ENCODE data around the gene ATG101.
"Not testable (repeated sequence)": the region's sequence is repeated elsewhere in the genome, so short reads cannot be mapped to it uniquely, and the experiment has no call there.

The ATG101 gene

DNA sequence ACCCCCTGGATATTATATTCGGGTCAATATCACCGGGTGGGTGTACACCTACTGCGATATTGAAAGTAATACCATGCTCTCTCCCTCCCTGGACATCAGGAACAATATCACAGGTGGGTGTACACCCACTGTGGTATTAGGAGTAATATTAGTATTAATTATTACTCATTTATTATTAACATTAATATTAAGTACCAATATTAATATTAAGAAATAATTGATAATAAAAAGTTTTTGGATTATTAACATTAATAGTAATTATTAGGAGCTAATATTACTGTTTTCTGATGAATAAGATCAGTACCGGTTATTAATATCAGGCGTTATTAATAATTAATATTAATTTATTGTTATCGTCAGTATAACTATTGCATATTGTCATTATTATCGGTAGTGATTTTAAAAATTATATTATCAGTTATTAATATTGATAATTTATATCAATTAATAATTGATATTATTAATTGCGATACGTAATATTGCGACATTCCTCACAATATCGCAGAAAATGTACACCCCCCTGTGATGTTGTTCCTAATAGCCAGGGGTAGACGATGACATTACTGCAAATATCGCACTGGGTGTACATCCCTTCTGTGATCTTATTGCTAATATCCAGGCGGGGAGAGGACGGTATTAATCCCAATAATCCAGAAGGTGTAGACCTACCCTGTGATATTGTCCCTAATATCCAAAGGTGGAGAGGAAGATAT is 26.7 kb downstream of the ATG101 start:
- H3K9ac ChIP-seq (ENCODE audit: low read length), result no peak overlapping the region
- no peak overlapping the region for H3K4me3 ChIP-seq (ENCODE audit: low read depth, low read length)
- H3K27me3 ChIP-seq (ENCODE audit: control insufficient read depth, insufficient read depth, low read length), result peaks cover 26% of the 10 kb centered on the region
- H3K27ac ChIP-seq (ENCODE audit: low read depth, low read length), result no peak overlapping the region
- H3K9me3 ChIP-seq (ENCODE audit: control insufficient read depth, insufficient read depth, low read depth, low read length), result peaks cover 2% of the 10 kb centered on the region; the same call in 1 of the 2 replicates
- H3K4me1 ChIP-seq (ENCODE audit: control insufficient read depth, insufficient read depth, low read length), result no peaks in the 10 kb centered on the region
- no peaks in the 10 kb centered on the region for H3K36me3 ChIP-seq (ENCODE audit: control insufficient read depth, insufficient read depth, low read length)

- Histone ChIP-seq H3K4me1 (ENCODE audit: control insufficient read depth, insufficient read depth, low read length) (no peaks in the 10 kb centered on the region), H3K9ac (ENCODE audit: low read length) (no peak overlapping the region), H3K4me3 (ENCODE audit: low read depth, low read length) (no peak overlapping the region), H3K36me3 (ENCODE audit: control insufficient read depth, insufficient read depth, low read length) (no peaks in the 10 kb centered on the region), H3K27ac (ENCODE audit: low read depth, low read length) (no peak overlapping the region), H3K9me3 (ENCODE audit: control insufficient read depth, insufficient read depth, low read depth, low read length) (peaks cover 2% of the 10 kb centered on the region; the same call in 1 of the 2 replicates), H3K27me3 (ENCODE audit: control insufficient read depth, insufficient read depth, low read length) (peaks cover 21% of the 10 kb centered on the region)
These were observed 27.4 kb downstream of the ATG101 start for GRCh38 chr12:52097045-52097666.

- H3K4me3 ChIP-seq (ENCODE audit: low read depth, low read length), result not testable (repeated sequence)
These were observed 34.8 kb downstream of the ATG101 start for GRCh38 chr12:52104431-52105089.

DNA sequence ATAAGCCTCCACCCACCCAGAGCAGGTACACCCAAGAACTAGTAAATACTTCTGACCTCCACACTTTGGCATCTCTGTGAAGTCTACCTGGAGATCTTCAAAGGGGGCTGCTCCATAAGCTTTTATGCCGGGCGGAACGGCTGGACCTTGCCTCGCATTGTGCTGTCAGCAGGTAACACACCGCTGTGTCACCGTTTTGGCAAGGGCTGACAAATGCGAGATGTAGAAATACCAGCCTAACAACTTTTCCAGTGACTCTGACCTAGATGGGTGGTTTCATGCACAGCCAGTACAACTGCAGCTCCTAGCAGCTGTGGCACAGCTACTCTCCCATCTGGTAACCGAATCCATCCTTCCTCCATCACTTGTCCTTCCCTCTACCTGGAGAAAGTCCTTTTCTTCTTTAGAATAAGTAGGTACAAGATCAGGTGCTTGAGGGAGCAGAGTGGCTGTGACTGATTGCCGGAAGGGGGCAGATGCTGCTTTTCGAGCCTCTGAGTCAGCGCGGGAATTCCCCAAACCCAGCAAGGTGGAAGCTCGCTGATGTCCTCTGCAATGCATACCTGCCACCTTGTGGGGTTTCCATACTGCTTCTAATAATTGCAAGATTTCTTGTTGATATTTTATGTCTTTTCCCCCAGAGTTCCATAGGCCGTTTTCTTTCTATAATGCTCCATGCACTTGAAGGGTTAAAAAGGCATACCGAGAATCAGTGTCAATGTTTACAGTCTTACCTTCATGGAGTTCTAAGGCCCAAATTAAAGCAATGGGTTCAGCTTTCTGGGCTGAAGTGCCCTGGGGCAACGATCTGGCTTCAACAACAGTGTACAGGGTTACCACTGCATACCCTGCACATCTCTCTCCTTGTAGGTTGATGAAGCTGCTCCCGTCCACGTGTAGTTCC is 46.7 kb downstream of the ATG101 start:
- H3K27ac ChIP-seq (ENCODE audit: low read depth, low read length); H3K9ac ChIP-seq (ENCODE audit: low read length): not testable (repeated sequence)

More at GRCh38 chr12:52104431-52105089, 34.8 kb downstream of the ATG101 start:
- H3K9me3 ChIP-seq (ENCODE audit: control insufficient read depth, insufficient read depth, low read depth, low read length); H3K4me1 ChIP-seq (ENCODE audit: control insufficient read depth, insufficient read depth, low read length); H3K36me3 ChIP-seq (ENCODE audit: control insufficient read depth, insufficient read depth, low read length); H3K9ac ChIP-seq (ENCODE audit: low read length); H3K27ac ChIP-seq (ENCODE audit: low read depth, low read length): not testable (repeated sequence)
- H3K27me3 ChIP-seq (ENCODE audit: control insufficient read depth, insufficient read depth, low read length), result peaks cover 10% of the 10 kb centered on the region

DNA sequence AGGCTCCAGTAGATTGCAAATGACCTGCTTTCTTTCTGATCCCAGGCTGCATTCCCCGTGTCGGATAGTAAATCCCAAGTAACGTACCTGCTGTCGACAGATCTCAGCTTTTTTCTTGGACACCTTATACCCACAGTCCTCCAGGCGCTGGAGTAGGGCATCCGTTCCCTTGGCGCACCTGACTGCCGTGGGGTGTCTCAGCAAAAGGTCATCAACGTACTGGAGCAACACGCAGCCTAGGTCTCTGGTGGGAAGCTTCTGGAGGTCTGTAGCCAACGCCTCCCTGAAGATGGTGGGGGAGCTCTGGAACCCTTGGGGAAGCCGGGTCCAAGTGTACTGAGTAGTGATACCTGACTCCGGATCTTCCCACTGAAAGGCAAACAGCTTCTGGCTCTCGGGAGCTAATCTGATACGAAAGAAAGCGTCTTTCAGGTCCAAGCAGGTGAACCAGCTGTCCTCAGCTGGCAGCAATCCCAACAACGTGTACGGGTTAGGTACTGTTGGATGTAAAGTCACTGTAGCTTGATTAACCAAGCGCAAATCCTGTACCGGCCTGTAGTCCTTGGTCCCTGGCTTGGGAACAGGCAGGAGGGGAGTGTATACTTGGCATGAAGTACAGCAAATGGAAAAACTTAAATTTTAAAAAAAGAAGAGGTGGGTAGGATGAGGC is 48.2 kb downstream of the ATG101 start:
- peaks cover 27% of the 10 kb centered on the region for H3K4me1 ChIP-seq (ENCODE audit: control insufficient read depth, insufficient read depth, low read length)
- H3K36me3 ChIP-seq (ENCODE audit: control insufficient read depth, insufficient read depth, low read length); H3K27me3 ChIP-seq (ENCODE audit: control insufficient read depth, insufficient read depth, low read length); H3K27ac ChIP-seq (ENCODE audit: low read depth, low read length); H3K9ac ChIP-seq (ENCODE audit: low read length); H3K9me3 ChIP-seq (ENCODE audit: control insufficient read depth, insufficient read depth, low read depth, low read length); H3K4me3 ChIP-seq (ENCODE audit: low read depth, low read length): not testable (repeated sequence)

More for the DNA sequence above, 46.7 kb downstream of the ATG101 start:
- H3K27me3 ChIP-seq (ENCODE audit: control insufficient read depth, insufficient read depth, low read length); H3K4me3 ChIP-seq (ENCODE audit: low read depth, low read length); H3K9me3 ChIP-seq (ENCODE audit: control insufficient read depth, insufficient read depth, low read depth, low read length); H3K36me3 ChIP-seq (ENCODE audit: control insufficient read depth, insufficient read depth, low read length): not testable (repeated sequence)
- peaks cover 14% of the 10 kb centered on the region for H3K4me1 ChIP-seq (ENCODE audit: control insufficient read depth, insufficient read depth, low read length)

GRCh38 chr12:52119398-52120254 is 49.8 kb downstream of the ATG101 start:
- H3K27ac ChIP-seq (ENCODE audit: low read depth, low read length), result no peak overlapping the region
- no peak overlapping the region for H3K9ac ChIP-seq (ENCODE audit: low read length)
- H3K9me3 ChIP-seq (ENCODE audit: control insufficient read depth, insufficient read depth, low read depth, low read length), result no peaks in the 10 kb centered on the region
- 0 out of 2 replicates have a peak overlapping the region, but pooled peaks have one; percentile 39 for H3K4me3 ChIP-seq (ENCODE audit: low read depth, low read length)
- peaks cover 39% of the 10 kb centered on the region for H3K4me1 ChIP-seq (ENCODE audit: control insufficient read depth, insufficient read depth, low read length)
- H3K36me3 ChIP-seq (ENCODE audit: control insufficient read depth, insufficient read depth, low read length), result no peaks in the 10 kb centered on the region
- no peaks in the 10 kb centered on the region for H3K27me3 ChIP-seq (ENCODE audit: control insufficient read depth, insufficient read depth, low read length)

DNA sequence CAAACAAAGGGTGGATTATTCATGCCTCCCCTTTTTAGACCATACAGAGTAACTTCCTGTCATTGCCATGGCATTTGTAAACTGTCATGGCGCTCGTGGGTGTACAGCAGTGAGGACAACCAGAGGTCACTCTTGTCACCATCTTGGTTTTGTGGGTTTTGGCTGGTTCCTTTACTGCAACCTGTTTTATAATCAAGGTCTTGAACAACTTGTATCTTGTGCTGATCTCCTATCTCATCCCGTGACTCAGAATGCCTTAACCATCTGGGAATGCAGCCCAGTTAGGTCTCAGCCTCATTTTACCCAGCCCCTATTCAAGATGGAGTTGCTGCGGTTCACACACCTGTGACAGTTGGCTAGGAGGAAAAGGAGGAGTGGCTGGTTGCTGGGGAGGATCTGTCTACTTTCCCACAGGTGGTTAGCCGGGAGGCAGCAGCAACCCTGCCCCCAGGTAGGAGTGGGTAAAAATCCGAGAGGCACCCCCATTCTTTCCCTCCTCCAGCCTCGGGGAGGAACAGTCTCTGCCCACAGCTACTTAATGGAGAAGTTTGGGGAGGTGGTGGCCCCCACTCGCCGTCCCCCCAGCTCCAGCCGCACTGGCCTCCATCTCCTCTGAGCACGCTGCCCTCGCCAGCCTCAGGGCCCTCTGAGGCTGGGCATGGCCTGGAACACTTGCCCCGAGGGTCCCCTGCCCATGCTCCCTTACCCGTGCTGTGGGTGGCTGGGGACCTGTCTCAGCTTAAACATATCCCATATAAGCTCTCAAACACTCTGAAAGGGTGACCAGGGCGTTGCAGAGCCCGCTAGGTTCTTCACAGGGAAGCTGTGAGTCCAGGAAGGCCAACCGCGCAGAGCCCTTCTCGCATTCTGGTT is 51.4 kb downstream of the ATG101 start:
- Histone ChIP-seq H3K36me3 (ENCODE audit: control insufficient read depth, insufficient read depth, low read length) (no peaks in the 10 kb centered on the region), H3K4me3 (ENCODE audit: low read depth, low read length) (no peak overlapping the region), H3K27ac (ENCODE audit: low read depth, low read length) (no peak overlapping the region), H3K4me1 (ENCODE audit: control insufficient read depth, insufficient read depth, low read length) (peaks cover 52% of the 10 kb centered on the region), H3K27me3 (ENCODE audit: control insufficient read depth, insufficient read depth, low read length) (no peaks in the 10 kb centered on the region), H3K9me3 (ENCODE audit: control insufficient read depth, insufficient read depth, low read depth, low read length) (no peaks in the 10 kb centered on the region), H3K9ac (ENCODE audit: low read length) (no peak overlapping the region)

DNA sequence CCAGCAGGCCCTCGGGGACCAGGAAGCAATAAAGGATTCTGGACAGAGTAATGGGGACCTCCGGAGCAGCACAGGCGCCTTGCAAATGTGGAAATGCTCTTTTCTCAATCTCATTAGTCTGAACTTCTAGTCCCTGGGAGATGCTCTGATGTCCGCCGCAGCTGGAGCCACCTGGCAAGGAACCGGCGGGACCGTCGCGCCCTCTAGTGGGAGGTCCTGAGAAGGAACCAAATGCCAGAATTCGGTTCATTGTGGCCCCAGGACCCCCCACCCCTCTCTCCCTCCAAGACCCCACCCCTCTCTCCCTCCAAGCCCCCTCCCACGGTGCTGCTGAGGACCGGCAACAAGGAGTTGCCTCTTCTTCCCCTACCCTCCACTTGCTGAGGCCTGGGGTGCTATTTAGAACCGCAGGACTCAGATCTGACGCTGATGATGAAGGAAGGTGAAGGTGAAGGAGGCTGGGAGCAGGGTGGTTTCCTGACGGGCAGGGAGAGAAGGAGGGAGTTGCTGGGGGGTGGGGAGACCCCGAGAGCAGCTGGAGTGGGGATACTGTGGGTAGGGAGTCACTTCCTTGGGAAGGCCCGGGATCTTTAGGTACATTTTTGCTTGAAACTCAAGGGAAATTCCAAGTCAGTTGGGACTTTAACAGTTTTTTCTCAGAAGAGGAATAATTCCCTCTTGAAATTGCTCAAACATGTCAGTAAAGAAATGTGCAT is 52.2 kb downstream of the ATG101 start:
- Histone ChIP-seq H3K27ac (ENCODE audit: low read depth, low read length) (no peak overlapping the region), H3K9ac (ENCODE audit: low read length) (no peak overlapping the region), H3K4me3 (ENCODE audit: low read depth, low read length) (peak overlapping the region; percentile 13)

GRCh38 chr12:52122540-52122871 is 52.7 kb downstream of the ATG101 start:
- no peak overlapping the region for H3K9ac ChIP-seq (ENCODE audit: low read length)
- H3K27ac ChIP-seq (ENCODE audit: low read depth, low read length), result no peak overlapping the region

More for the DNA sequence above, 52.2 kb downstream of the ATG101 start:
- no peaks in the 10 kb centered on the region for H3K9me3 ChIP-seq (ENCODE audit: control insufficient read depth, insufficient read depth, low read depth, low read length)
- no peaks in the 10 kb centered on the region for H3K27me3 ChIP-seq (ENCODE audit: control insufficient read depth, insufficient read depth, low read length)
- peaks cover 52% of the 10 kb centered on the region for H3K4me1 ChIP-seq (ENCODE audit: control insufficient read depth, insufficient read depth, low read length)
- no peaks in the 10 kb centered on the region for H3K36me3 ChIP-seq (ENCODE audit: control insufficient read depth, insufficient read depth, low read length)

More at GRCh38 chr12:52122540-52122871, 52.7 kb downstream of the ATG101 start:
- H3K4me1 ChIP-seq (ENCODE audit: control insufficient read depth, insufficient read depth, low read length), result peaks cover 56% of the 10 kb centered on the region
- no peaks in the 10 kb centered on the region for H3K9me3 ChIP-seq (ENCODE audit: control insufficient read depth, insufficient read depth, low read depth, low read length)
- no peak overlapping the region for H3K4me3 ChIP-seq (ENCODE audit: low read depth, low read length)
- H3K27me3 ChIP-seq (ENCODE audit: control insufficient read depth, insufficient read depth, low read length), result no peaks in the 10 kb centered on the region
- H3K36me3 ChIP-seq (ENCODE audit: control insufficient read depth, insufficient read depth, low read length), result no peaks in the 10 kb centered on the region

Data from HUES6 (cell line).